ENCODE data around the gene PRM2.

The PRM2 gene

GRCh38 chr16:11245222-11245737 is 31.0 kb downstream of the PRM2 start:
- Histone ChIP-seq H3K27me3 (no peaks in the 10 kb centered on the region), H3K4me3 (ENCODE audit: low read depth, low read length) (no peak overlapping the region), H3K9me3 (no peaks in the 10 kb centered on the region), H3K36me3 (no peaks in the 10 kb centered on the region), H3K4me1 (no peaks in the 10 kb centered on the region)
- no peak for DNase-seq
- TF ChIP-seq CTCF (IDR thresholded peaks at IDR 0.05; ENCODE audit: low read depth, low read length), result no peak

- TF ChIP-seq CTCF (IDR thresholded peaks at IDR 0.05; ENCODE audit: low read depth, low read length), result no peak
- Histone ChIP-seq H3K36me3 (no peaks in the 10 kb centered on the region), H3K4me3 (ENCODE audit: low read depth, low read length) (no peak overlapping the region), H3K9me3 (no peaks in the 10 kb centered on the region), H3K4me1 (no peaks in the 10 kb centered on the region), H3K27me3 (no peaks in the 10 kb centered on the region)
- DNase-seq, result no peak
Measured at GRCh38 chr16:11242658-11243057, 33.6 kb downstream of the PRM2 start.

DNA sequence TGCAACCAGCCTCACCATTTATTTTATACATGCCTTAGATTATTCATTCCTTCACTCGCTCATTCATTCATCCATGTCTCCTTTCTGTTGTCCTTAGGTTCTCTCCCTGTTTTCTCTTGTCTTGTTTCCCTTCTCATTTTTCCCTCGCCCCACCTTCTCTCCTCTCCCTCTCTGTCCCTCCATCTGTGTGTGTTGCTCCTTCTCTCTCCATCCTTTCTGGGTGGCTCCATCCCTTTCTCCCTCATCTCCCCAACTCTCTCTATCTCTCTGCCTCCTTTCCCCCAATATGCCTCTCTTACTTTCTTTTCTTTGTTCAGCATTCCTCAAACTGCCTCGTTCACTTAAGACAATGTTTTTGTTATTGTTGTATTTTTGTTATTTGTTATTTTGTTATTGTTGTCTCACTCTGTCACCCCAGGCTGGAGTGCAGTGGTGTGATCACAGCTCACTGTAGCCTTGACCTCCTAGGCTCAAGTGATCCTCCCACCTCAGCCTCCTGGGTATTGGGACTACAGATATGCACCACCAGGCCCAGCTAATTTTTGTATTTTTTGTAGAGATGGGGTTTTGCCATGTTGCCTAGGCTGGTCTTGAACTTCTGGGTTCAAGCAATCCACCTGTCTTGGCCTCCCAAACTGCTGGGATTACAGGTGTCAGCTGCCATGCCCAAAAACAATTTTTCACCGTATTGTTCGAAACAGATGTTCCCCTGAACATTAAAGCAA is 34.6 kb downstream of the PRM2 start:
- Histone ChIP-seq H3K9me3 (no peaks in the 10 kb centered on the region), H3K4me1 (no peaks in the 10 kb centered on the region), H3K36me3 (no peaks in the 10 kb centered on the region), H3K27me3 (no peaks in the 10 kb centered on the region), H3K4me3 (ENCODE audit: low read depth, low read length) (no peak overlapping the region)
- DNase-seq, result no peak
- no peak for TF ChIP-seq CTCF (IDR thresholded peaks at IDR 0.05; ENCODE audit: low read depth, low read length)

GRCh38 chr16:11240636-11241473 is 35.4 kb downstream of the PRM2 start:
- no peak overlapping the region for H3K4me3 ChIP-seq (ENCODE audit: low read depth, low read length)
- H3K9me3 ChIP-seq, result no peaks in the 10 kb centered on the region
- TF ChIP-seq CTCF (IDR thresholded peaks at IDR 0.05; ENCODE audit: low read depth, low read length), result no peak
- DNase-seq, result no peak
- no peaks in the 10 kb centered on the region for H3K4me1 ChIP-seq
- H3K27me3 ChIP-seq, result no peaks in the 10 kb centered on the region
- H3K36me3 ChIP-seq, result no peaks in the 10 kb centered on the region

GRCh38 chr16:11239644-11240632 is 36.3 kb downstream of the PRM2 start:
- no peak for DNase-seq
- TF ChIP-seq CTCF (IDR thresholded peaks at IDR 0.05; ENCODE audit: low read depth, low read length), result no peak
- no peaks in the 10 kb centered on the region for H3K36me3 ChIP-seq
- H3K27me3 ChIP-seq, result no peaks in the 10 kb centered on the region
- no peak overlapping the region for H3K4me3 ChIP-seq (ENCODE audit: low read depth, low read length)
- no peaks in the 10 kb centered on the region for H3K4me1 ChIP-seq
- H3K9me3 ChIP-seq, result no peaks in the 10 kb centered on the region
